GM12874 (cell line): ENCODE data around the gene GRHPR.

ENCODE experiments used
- TF ChIP-seq, protein P1 (sequence below): IDR thresholded peaks from 2 replicates; pipeline ENCODE4 v1.5.1; 2011; ENCODE audit warnings: low read depth, mild to moderate bottlenecking, control low read depth, low read length, moderate library complexity; ENCODE audit not compliant: insufficient read depth

The GRHPR gene

DNA sequence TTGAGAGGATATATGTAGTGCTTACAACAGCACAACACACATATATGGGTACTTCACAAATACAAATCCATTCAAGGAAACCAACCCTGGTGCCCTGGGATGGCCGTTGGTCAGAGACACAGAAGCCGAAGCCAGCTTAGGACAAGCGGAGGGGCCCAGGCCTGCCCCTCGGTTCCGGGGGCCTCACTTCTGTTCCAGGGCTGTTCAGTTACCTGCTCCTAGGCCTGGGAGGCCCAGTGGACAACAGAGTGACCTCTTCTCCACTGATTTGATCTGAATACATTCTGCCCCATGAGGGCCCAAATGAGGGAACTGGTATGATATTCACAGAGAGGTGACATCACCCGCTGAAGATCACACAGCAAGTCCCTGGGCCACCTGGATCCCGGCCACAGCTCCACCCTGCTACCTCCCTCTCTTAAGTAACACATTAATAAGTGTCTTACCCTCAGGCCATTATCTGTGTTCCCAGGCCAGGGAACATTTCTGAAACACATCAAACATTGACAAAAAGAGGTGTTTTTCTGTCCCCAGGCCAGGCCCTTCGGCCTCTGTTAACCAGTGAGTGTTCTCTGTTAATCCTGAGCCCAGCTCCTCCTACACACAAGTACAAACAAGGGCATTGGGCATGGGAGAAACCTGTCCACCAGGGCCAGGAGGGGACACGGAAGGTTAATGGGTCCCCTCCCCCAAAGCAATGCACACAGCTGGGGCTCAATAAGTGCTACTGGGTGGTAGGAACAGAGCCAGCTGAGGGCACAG is 4.5 kb upstream of the GRHPR start:
- TF ChIP-seq, protein P1, sequence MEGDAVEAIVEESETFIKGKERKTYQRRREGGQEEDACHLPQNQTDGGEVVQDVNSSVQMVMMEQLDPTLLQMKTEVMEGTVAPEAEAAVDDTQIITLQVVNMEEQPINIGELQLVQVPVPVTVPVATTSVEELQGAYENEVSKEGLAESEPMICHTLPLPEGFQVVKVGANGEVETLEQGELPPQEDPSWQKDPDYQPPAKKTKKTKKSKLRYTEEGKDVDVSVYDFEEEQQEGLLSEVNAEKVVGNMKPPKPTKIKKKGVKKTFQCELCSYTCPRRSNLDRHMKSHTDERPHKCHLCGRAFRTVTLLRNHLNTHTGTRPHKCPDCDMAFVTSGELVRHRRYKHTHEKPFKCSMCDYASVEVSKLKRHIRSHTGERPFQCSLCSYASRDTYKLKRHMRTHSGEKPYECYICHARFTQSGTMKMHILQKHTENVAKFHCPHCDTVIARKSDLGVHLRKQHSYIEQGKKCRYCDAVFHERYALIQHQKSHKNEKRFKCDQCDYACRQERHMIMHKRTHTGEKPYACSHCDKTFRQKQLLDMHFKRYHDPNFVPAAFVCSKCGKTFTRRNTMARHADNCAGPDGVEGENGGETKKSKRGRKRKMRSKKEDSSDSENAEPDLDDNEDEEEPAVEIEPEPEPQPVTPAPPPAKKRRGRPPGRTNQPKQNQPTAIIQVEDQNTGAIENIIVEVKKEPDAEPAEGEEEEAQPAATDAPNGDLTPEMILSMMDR: no peak

DNA sequence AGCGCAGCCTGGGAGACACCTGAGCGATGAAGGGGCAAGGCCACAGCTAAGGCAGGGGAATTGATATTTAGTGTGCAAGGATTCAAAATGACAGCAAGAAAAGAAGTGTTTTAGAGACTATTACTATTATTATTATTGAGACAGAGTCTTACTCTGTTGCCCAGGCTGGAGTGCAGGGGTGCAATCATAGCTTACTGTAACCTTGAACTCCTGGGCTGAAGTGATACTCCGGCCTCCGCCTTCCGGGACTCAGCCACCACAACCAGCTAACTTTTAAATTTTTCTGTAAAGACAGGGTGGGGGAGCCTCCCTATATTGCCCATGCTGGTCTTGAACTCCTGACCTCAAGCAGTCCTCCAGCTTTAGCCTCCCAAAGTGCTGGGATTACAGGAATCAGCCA is 3.3 kb upstream of the GRHPR start:
- TF ChIP-seq, protein P1: no peak

DNA sequence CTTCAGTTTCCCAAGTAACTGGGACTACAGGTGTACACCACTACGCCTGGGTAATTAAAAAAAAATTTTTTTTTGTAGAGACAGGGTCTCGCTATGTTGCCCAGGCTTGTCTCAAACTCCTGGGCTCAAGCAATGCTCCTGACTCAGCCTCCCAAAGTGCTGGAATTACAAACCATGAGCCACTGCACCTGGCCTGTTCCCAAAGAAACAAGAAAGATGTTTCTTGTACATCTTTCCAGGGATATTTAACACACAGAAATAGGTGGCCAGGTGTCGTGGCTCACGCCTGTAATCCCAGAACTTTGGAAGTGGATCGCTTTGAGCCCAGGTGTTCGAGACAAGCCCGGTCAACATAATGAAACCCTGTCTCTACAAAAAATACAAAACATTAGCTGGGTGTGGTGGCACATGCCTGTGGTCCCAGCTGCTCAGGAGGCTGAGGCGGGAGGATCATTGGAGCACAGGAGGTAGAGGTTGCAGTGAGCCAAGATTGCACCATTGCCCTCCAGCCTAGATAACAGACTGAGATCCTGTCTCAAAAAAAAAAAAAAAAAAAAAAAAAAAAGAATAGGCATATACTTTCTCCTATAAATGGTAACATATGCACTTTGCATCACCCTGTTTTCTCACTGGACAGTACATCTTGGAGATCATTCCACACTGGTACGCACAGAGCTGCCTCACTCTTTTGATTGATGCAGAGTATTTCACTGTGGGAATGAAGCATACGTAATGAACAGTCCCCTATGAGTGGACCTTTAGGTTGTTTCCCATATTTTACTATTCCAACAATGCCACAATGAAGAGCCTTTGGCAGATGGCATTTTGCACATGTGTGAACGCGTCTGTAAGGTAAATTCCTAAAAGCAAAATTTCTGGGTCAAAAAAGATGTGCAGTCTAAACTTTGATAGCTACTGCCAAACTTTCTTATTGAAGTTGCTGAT is 2.0 kb upstream of the GRHPR start:
- TF ChIP-seq, protein P1: no peak

DNA sequence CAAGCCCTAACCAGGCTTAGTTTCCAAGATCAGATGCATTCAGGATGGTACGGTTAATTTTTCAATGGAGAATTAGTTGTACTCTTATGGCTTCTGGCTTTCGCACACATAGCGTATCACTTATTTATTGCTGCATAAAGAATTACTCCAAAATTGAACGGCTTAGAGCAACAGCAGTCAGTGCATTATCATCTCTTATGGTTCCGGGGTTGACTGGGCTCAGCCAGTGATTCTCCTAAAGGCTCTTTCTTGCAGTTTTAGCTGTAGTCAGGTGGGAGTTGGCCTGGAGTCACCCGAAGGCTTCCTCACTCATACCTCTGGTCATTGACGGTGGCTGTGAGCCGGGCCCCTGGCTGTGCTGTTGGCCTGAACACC is 595 bp upstream of the GRHPR start:
- TF ChIP-seq, protein P1: no peak

DNA sequence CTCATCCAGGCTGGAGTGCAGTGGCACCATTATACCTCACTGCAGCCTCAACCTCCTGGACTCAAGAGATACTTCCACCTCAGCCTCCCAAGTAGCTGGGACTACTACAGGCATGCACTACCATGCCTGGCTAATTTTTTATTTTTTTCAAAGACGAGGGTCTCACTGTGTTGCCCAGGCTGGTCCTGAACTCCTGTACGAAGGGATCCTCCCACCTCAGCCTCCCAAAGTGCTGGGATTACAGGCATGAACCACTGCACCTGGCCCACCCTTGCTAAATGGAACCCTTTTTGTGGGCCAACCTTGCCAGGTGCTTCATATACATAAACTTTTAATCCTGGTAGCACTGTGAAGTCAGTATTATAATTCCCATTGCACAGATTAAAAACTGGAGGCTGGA is 1.0 kb downstream of the GRHPR start:
- TF ChIP-seq, protein P1: no peak

DNA sequence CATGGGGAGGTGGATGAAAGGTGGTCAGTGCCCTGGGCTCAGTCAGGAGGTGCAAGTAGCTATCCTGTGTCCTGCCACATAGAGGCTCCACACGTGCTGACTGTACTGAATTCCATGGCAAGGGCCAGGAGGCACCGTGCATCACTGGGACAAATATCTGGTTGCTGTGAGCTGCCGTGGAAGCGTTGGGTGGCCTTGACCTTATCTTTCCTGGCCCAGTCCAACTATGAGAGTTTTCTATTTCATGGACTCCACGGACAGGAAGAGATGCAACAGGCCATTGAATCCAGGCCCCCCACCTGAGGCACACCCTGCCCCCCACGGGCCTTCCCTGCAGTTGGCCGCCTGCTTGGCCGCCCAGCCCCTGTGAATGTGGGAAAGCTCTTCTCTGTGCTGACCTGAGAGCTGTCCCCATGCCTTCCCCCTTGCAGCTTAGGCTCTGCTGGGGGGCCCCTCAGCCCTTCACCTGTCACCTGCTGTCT is 1.7 kb downstream of the GRHPR start:
- TF ChIP-seq, protein P1: no peak

DNA sequence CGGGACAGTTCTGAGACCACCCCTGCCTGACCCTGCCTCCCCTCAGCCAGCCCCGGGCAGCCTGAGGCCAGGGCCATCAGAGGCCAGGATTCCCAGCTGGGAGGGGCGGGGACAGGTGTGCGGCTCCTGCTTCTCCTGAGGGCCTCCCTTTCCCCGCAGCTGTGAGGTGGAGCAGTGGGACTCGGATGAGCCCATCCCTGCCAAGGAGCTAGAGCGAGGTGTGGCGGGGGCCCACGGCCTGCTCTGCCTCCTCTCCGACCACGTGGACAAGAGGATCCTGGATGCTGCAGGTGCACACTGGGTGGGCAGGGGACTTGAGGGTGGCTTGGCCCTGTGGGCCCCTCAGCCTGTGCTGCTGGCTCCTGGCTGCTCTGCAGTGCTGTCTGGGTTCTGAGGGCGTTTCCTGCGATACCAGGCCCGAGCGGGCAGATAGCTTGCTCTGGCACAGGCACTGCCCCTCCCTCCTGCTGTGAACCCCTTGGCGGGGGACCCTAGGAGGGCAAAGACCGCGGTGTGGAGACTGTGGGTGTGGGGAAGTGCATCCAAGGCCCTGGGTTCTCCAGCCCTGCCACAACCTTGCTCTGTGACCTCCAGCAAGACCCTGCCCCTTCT is 2.3 kb downstream of the GRHPR start:
- TF ChIP-seq, protein P1: no peak
